Left lung (tissue), 10 donors: ENCODE measurements around the gene TP53I3. TPM values are rescaled to one million over a fixed set of nuclear protein-coding genes. Genes with fewer than 3 reads are reported as not detected.

Experiments
- ATAC-seq: fragments of 200-7000 bp; cut with Tn5 transposase; one replicate; pipeline ENCODE4 v1.9.1; 2020; ENCODE audit warnings: moderate library complexity
- DNase-seq, 4 donors: peaks; one replicate each; pipeline ENCODE4 v3.0.0-alpha.2; 2013 to 2020
- H3K27ac ChIP-seq, 2 donors: fragments of 200-600 bp; sonication (generic) in 1 of 2; one replicate each; pipeline versions ENCODE4 v1.5.0 to v1.8.0; 2020 to 2021
- H3K27me3 ChIP-seq, 2 donors: fragments of 200-600 bp; sonication (generic) in 1 of 2; one replicate each; pipeline versions ENCODE4 v1.5.0 to v1.8.0; 2020 to 2021
- H3K36me3 ChIP-seq, 2 donors: fragments of 200-600 bp; sonication (generic) in 1 of 2; one replicate each; pipeline versions ENCODE4 v1.5.0 to v1.8.0; 2020 to 2021
- H3K4me1 ChIP-seq, 2 donors: fragments of 200-600 bp; one replicate each; pipeline ENCODE4 v1.8.0; 2021
- H3K4me3 ChIP-seq, 2 donors: fragments of 200-600 bp; sonication (generic) in 1 of 2; one replicate each; pipeline versions ENCODE4 v1.5.0 to v1.8.0; 2020 to 2021; ENCODE audit warnings: mild to moderate bottlenecking in 1 of 2
- H3K9me3 ChIP-seq, 2 donors: fragments of 200-600 bp; sonication (generic) in 1 of 2; one replicate each; pipeline versions ENCODE4 v1.5.0 to v1.8.0; 2020 to 2021
- intact Hi-C, 2 donors: fragments of 100-400 bp; cut with DNase I; formaldehyde crosslinking; loops; one replicate each; pipeline versions ENCODE4 v1.11.2 to v1.14.2; 2022
- polyA plus RNA-seq, 6 donors: library from polyadenylated mRNA; unstranded; fragments of 120-200 nt; gene quantifications; one replicate each; pipeline ENCODE4 v1.2.1, GENCODE V29; 2013; ENCODE audit not compliant: insufficient read length in 6 of 6
- total RNA-seq, 2 donors: library from RNA; stranded (reverse); fragmentation: NEBNext Ultra II Directional; extraction: Animal tissue kit (Norgen Biotek cat#: 25700); gene quantifications; one replicate each; pipeline ENCODE4 v1.2.1, GENCODE V29; 2021
- TF ChIP-seq, protein P1 (sequence below), 2 donors: fragments of 200-600 bp; sonication (generic) in 1 of 2; IDR thresholded peaks; one replicate each; pipeline versions ENCODE4 v1.5.0 to v1.8.0; 2021; ENCODE audit warnings: antibody characterized with exemption in 2 of 2
- donor health status: DM: no; HTN: yes; CAD: no.
- donor health status: DM: no; HTN: no; CAD: no.

Gene TP53I3
- total and polyA plus RNA-seq, 8 donors = 53.3 to 123 (median 64.8) TPM

DNA sequence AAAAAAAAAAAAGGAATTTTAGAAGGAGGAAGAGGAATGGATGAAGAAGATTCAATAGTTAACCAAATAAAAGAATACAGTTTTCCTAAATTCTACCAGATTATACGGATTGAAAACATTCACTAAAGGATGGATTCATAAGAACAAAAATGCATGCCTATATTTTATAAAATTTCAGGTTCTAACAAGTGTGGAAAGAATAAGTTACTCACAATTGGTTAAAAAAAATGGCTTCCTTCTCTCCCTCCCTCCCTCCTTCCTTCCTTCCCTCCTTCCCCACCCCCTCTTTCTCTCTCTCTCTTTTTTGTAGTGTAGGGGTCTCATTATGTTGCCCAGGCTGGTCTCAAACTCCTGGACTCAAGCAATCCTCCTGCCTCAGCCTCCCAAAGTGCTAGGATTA lies 1.6 kb upstream of the TP53I3 start:
- TF ChIP-seq, protein P1, sequence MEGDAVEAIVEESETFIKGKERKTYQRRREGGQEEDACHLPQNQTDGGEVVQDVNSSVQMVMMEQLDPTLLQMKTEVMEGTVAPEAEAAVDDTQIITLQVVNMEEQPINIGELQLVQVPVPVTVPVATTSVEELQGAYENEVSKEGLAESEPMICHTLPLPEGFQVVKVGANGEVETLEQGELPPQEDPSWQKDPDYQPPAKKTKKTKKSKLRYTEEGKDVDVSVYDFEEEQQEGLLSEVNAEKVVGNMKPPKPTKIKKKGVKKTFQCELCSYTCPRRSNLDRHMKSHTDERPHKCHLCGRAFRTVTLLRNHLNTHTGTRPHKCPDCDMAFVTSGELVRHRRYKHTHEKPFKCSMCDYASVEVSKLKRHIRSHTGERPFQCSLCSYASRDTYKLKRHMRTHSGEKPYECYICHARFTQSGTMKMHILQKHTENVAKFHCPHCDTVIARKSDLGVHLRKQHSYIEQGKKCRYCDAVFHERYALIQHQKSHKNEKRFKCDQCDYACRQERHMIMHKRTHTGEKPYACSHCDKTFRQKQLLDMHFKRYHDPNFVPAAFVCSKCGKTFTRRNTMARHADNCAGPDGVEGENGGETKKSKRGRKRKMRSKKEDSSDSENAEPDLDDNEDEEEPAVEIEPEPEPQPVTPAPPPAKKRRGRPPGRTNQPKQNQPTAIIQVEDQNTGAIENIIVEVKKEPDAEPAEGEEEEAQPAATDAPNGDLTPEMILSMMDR (IDR thresholded peaks at IDR 0.05) = no peak
- Histone ChIP-seq H3K4me1 (peaks cover 8 to 35% of the 10 kb centered on the region in 2 donors), H3K27ac (no peak overlapping the region), H3K27me3 (no peaks in the 10 kb centered on the region), H3K9me3 (no peaks in the 10 kb centered on the region), H3K4me3 (no peak overlapping the region), H3K36me3 (peaks cover 0 to 13% of the 10 kb centered on the region in 2 donors)
- DNase-seq (no peak), ATAC-seq (no peak)
- intact Hi-C loops = no loop called here

DNA sequence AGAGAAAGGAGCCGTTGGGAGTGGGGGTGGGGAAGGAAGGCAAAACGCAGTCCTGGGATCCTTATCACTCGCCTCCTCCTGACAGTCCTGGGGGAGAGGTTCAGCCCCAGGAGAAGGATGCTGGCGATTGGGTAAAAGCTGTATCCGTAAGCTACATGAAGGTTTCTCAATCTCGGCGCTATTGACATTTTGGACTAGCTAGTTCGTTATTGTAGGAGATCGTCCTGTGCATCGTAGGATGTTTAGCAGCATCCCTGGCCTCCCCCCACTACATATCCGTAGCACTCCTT lies 511 bp upstream of the TP53I3 start:
- intact Hi-C loops = no loop called here
- H3K9me3 ChIP-seq = no peaks in the 10 kb centered on the region
- H3K36me3 ChIP-seq = peaks cover 0 to 21% of the 10 kb centered on the region in 2 donors
- DNase-seq (no peak), ATAC-seq (peak; percentile 1)
- peak overlapping the region; percentile 62 to 67 for H3K4me3 ChIP-seq
- peak overlapping the region; percentile 90 to 96 for H3K27ac ChIP-seq
- TF ChIP-seq, protein P1 (IDR thresholded peaks at IDR 0.05) = no peak
- H3K4me1 ChIP-seq = peaks cover 9 to 43% of the 10 kb centered on the region in 2 donors
- H3K27me3 ChIP-seq = no peaks in the 10 kb centered on the region

DNA sequence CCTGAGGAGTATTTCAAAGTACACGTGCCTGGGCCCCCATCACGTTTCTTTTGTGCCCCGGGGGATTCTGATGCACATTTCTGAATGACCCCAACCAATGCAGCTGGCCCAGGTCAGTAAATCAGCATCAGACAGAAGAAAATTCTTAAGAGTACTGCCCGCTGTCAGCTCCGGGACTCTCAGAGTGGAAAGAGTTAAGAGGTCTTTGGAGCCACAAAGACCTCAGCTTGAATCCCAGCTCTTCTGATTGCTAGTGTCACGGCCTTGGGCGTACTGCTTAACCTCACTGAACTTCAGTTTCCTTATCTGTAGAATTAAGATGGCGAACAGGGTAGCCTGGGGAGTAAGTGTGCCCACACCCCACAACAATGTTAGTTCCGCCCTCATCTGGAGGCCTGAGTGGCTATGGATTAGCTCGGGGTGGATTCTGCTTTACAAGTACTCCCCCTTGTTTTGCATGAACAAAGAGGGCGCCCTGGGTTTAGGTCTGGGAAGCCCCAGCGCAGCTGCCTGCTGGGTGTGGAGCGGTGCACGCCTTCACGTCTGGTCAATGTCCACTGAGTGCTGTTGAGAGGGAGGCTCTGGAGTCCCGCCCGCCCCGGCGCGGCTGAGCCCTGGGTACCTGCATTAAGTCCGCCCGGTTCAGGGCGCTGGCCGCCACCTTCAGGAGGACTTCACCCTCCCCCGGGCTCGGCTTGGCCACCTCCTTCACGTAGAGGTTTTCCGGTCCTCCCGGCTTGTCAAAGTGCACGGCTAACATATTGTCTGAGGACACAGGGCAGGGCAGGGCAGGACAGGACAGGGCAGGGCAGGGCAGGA lies 858 bp downstream of the TP53I3 start:
- ATAC-seq = peak; percentile 73

DNA sequence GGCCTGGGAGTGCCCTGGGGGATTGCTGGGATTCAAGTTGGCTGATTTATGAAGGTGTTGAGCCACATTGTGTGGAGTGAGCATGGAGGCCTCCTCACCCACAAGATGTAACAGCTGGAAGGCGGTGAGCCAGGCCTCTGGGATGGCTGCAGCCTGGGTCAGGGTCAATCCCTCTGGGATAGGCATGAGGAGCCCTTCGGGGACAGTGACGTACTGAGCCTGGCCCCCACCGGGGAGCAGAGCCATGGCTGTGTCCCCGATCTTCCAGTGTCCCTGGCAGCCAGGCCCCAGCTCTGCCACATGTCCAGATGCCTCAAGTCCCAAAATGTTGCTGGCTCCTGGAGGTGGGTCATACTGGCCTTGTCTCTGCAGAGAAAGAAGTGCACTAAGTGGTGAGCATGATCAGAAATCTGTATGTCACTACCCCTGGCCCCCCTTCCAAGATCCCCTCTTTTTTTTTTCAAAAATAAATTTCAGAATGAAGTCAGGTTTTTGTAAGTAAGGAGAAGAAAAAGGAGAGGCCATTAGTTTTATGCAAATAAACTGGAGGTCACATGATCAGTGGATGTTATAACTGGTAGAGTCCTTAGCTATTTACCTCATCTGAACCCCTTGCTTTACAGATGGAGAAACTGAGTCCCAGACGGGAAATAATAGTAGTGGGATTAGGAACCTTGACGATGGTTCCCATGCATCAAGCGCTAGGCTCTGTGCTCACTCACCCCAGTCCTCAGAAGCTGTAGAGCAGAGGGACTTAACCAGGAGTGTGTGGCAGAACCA lies 1.7 kb downstream of the TP53I3 start:
- TF ChIP-seq, protein P1 (IDR thresholded peaks at IDR 0.05) = no peak
- intact Hi-C loops = no loop called here
- H3K4me1 ChIP-seq = peaks cover 10 to 44% of the 10 kb centered on the region in 2 donors
- H3K36me3 ChIP-seq = peaks cover 0 to 35% of the 10 kb centered on the region in 2 donors
- H3K4me3 ChIP-seq = peak overlapping the region; percentile 62 to 67
- DNase-seq (no peak), ATAC-seq (no peak)
- H3K27ac ChIP-seq = peak overlapping the region; percentile 90 to 96
- no peaks in the 10 kb centered on the region for H3K27me3 ChIP-seq
- H3K9me3 ChIP-seq = no peaks in the 10 kb centered on the region

More for the DNA sequence above, 858 bp downstream of the TP53I3 start:
- peak in 3 of 4 donors; percentile 77 to 93 (median 83) for DNase-seq
- Histone ChIP-seq H3K27me3 (no peaks in the 10 kb centered on the region), H3K9me3 (no peaks in the 10 kb centered on the region), H3K27ac (peak overlapping the region; percentile 90 to 96), H3K36me3 (peaks cover 0 to 32% of the 10 kb centered on the region in 2 donors), H3K4me1 (peaks cover 9 to 40% of the 10 kb centered on the region in 2 donors), H3K4me3 (peak overlapping the region; percentile 62 to 67)
- intact Hi-C loops = no loop called here
- TF ChIP-seq, protein P1 (IDR thresholded peaks at IDR 0.05) = no peak

DNA sequence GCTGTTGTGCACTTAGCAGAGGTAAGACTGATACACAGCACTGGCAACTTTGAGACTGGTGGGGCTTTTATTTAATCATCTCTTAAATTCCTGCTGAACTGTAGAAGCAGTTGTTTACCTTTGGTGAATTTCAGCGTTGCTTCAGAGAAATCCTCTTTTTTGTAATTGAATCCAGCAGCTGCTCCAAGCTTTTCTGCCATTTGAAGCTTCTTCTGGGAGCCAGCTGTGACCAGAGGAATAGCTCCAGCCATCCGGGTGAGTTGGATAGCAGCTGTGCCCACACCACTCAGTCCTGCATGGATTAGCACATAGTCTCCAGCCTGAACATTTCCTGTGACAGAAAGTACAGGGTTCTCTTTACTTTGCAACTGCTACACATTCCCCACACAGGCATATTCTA lies 3.9 kb downstream of the TP53I3 start:
- intact Hi-C loops = no loop called here
- no peak overlapping the region for H3K4me3 ChIP-seq
- TF ChIP-seq, protein P1 (IDR thresholded peaks at IDR 0.05) = no peak
- no peaks in the 10 kb centered on the region for H3K27me3 ChIP-seq
- peak overlapping the region in 1 of 2 donors; percentile 90 for H3K27ac ChIP-seq
- ATAC-seq = no peak
- no peaks in the 10 kb centered on the region for H3K9me3 ChIP-seq
- H3K36me3 ChIP-seq = peaks cover 0 to 35% of the 10 kb centered on the region in 2 donors
- no peak for DNase-seq
- peaks cover 14 to 55% of the 10 kb centered on the region in 2 donors for H3K4me1 ChIP-seq
